ENCODE data around the gene IQSEC1. TPM values are rescaled to one million over a fixed set of nuclear protein-coding genes. Genes with fewer than 3 reads are reported as not detected.

The IQSEC1 gene
- 32.9 TPM for total RNA-seq

DNA sequence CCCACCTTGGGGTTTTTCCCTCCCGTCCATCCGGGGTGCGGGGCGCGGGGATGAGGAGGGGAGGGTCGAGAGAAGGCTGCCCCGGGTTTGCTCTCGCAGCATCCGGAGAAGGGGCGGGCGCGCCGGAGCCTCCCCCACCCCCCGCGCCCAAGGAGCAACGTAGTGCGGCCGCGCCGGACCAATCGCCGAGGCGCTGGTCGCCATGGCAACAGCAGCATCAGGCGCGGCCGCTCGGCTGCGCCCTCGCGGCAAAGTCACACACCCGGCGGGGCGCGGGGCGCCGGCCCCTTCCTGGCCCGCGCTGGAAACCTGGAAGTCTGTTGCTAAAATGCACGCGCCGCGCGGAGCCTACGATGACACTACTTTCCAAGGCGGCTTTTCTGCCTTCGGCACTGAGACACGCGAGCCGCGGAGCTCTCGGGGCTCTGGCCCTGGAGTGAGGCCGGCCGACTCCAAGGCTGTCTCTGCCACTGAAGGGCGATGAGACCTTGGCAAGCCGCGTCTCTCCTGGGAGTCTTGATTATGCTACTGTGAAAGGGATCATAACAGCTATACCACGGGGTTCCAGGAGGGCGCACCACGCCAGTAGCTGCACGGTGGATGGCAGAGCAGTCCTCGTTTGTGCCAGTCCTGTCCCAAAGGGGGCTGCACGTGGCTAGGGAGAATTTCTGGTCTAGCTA, at the start of gene IQSEC1:
IQSEC1 (minus strand) TSS at position 104 of the 680 bp plus-strand sequence. CDS start 415 bp downstream, outside the sequence.

Small RNA genes within 50 kb of the gene (small RNA-seq; reads per million reads assigned to genes)
- gene AC034198.1 (ENCODE audit: low replicate concordance) (not detected), gene AC069271.1 (ENCODE audit: low replicate concordance) (not detected)

Other genes with a start within 250 kb of the IQSEC1 start
- gene RPL32, start 231.9 kb downstream of the IQSEC1 start, total RNA-seq, result 1,335 TPM

Data from parietal lobe (tissue), 2 donors.